WTC11 (cell line): ENCODE data around the gene NECAB2. TPM values are rescaled to one million over a fixed set of nuclear protein-coding genes. Genes with fewer than 3 reads are reported as not detected.

Experiments
- ATAC-seq: fragments of 200-7000 bp; cut with Tn5 transposase; 2 replicates; pipeline ENCODE4 v1.10.0; 2021; ENCODE audit warnings: mild to moderate bottlenecking, moderate library complexity
- CTCF ChIA-PET: fragments of 300-600 bp; sonication (Branson Sonifier 250); formaldehyde crosslinking; loops from one replicate; lab custom pipeline; 2021; ENCODE audit warnings: antibody characterized with exemption; lab: Charles Lee
- POLR2A ChIA-PET: fragments of 350-600 bp; sonication (Branson Sonifier 250); formaldehyde crosslinking; loops from one replicate; lab custom pipeline; 2021; ENCODE audit warnings: antibody characterized with exemption; lab: Charles Lee
- DNase-seq: peaks from one replicate; pipeline ENCODE4 v3.0.0; 2021; ENCODE audit warnings: low spot score
- H3K27ac Mint-ChIP-seq: 2 replicates; pipeline ENCODE4 v1.8.0; 2021; ENCODE audit warnings: mixed read lengths
- H3K27me3 Mint-ChIP-seq: 2 replicates; pipeline ENCODE4 v1.8.0; 2021; ENCODE audit warnings: low read depth, mild to moderate bottlenecking, moderate library complexity, mixed read lengths
- H3K36me3 Mint-ChIP-seq: 2 replicates; pipeline ENCODE4 v1.8.0; 2021; ENCODE audit warnings: mixed read lengths
- H3K4me1 Mint-ChIP-seq: 2 replicates; pipeline ENCODE4 v1.8.0; 2022; ENCODE audit warnings: mixed read lengths
- H3K4me3 Mint-ChIP-seq: 2 replicates; pipeline ENCODE4 v1.8.0; 2021; ENCODE audit warnings: mild to moderate bottlenecking, moderate library complexity, mixed read lengths
- H3K9me3 Mint-ChIP-seq: 2 replicates; pipeline ENCODE4 v1.8.0; 2021; ENCODE audit warnings: mixed read lengths
- ELF4 ChIP-seq: sonication (generic); formaldehyde crosslinking; IDR thresholded peaks from 2 replicates; pipeline ENCODE4 v1.8.1; 2022; ENCODE audit warnings: low read depth, mild to moderate bottlenecking, moderate library complexity, missing genetic modification reagents
- JUN ChIP-seq: sonication (generic); formaldehyde crosslinking; IDR thresholded peaks from 2 replicates; pipeline ENCODE4 v1.8.0; 2023; ENCODE audit warnings: mild to moderate bottlenecking, missing genetic modification reagents
- MYBL2 ChIP-seq: sonication (generic); formaldehyde crosslinking; IDR thresholded peaks from 2 replicates; pipeline ENCODE4 v1.8.1; 2023; ENCODE audit warnings: mild to moderate bottlenecking, moderate library complexity, missing genetic modification reagents
- OVOL2 ChIP-seq: fragments of 250-450 bp; sonication (Bioruptor Pico); IDR thresholded peaks from 2 replicates; pipeline ENCODE4 v1.9.0; 2021; ENCODE audit warnings: mild to moderate bottlenecking, borderline replicate concordance
- RELA ChIP-seq: sonication (generic); formaldehyde crosslinking; IDR thresholded peaks from 2 replicates; pipeline ENCODE4 v1.8.1; 2022; ENCODE audit warnings: missing genetic modification reagents, mild to moderate bottlenecking, borderline replicate concordance
- SMAD4 ChIP-seq: sonication (generic); formaldehyde crosslinking; IDR thresholded peaks from 2 replicates; pipeline ENCODE4 v1.8.0; 2022; ENCODE audit warnings: mild to moderate bottlenecking, missing genetic modification reagents
- TEAD1 ChIP-seq: sonication (generic); formaldehyde crosslinking; IDR thresholded peaks from 2 replicates; pipeline ENCODE4 v1.8.0; 2022; ENCODE audit warnings: mild to moderate bottlenecking, missing genetic modification reagents
- ZNF219 ChIP-seq: sonication (generic); formaldehyde crosslinking; IDR thresholded peaks from 2 replicates; pipeline ENCODE4 v1.8.0; 2023; ENCODE audit warnings: missing genetic modification reagents, mild to moderate bottlenecking, borderline replicate concordance
- ZNF263 ChIP-seq: sonication (generic); formaldehyde crosslinking; IDR thresholded peaks from 2 replicates; pipeline ENCODE4 v1.8.1; 2022; ENCODE audit warnings: low read depth, mild to moderate bottlenecking, moderate library complexity, missing genetic modification reagents
- ZNF423 ChIP-seq: fragments of 250-450 bp; sonication (Bioruptor Pico); IDR thresholded peaks from 2 replicates; pipeline ENCODE4 v2.1.2; 2022; ENCODE audit warnings: mild to moderate bottlenecking, moderate library complexity
- total RNA-seq: library from RNA; stranded (reverse); gene quantifications from 3 replicates; pipeline ENCODE4 v1.2.3, GENCODE V29; 2021
- TF ChIP-seq, protein P1 (sequence below): sonication (generic); formaldehyde crosslinking; IDR thresholded peaks from 2 replicates; pipeline ENCODE4 v1.8.0; 2023; ENCODE audit warnings: missing genetic modification reagents, mild to moderate bottlenecking, borderline replicate concordance
- TF ChIP-seq, protein P2 (sequence below): fragments of 250-450 bp; sonication (Bioruptor Pico); IDR thresholded peaks from 2 replicates; pipeline ENCODE4 v2.1.2; 2022; ENCODE audit warnings: mild to moderate bottlenecking, moderate library complexity
- TF ChIP-seq, protein P3 (sequence below): sonication (generic); formaldehyde crosslinking; IDR thresholded peaks from 2 replicates; pipeline ENCODE4 v1.8.1; 2023; ENCODE audit warnings: mild to moderate bottlenecking, missing genetic modification reagents, borderline replicate concordance
- TF ChIP-seq, protein P4 (sequence below): sonication (generic); formaldehyde crosslinking; IDR thresholded peaks from 2 replicates; pipeline ENCODE4 v1.8.0; 2022; ENCODE audit warnings: missing genetic modification reagents
- TF ChIP-seq, protein P5 (sequence below): sonication (generic); formaldehyde crosslinking; IDR thresholded peaks from 2 replicates; pipeline ENCODE4 v1.8.0; 2023; ENCODE audit warnings: mild to moderate bottlenecking, missing genetic modification reagents
- TF ChIP-seq, protein P6 (sequence below): fragments of 250-450 bp; sonication (Bioruptor Pico); IDR thresholded peaks from 2 replicates; pipeline ENCODE4 v1.9.0; 2021; ENCODE audit warnings: mild to moderate bottlenecking

The NECAB2 gene
- total RNA-seq, 1 experiment from 2014 or later, result 2.9 TPM

DNA sequence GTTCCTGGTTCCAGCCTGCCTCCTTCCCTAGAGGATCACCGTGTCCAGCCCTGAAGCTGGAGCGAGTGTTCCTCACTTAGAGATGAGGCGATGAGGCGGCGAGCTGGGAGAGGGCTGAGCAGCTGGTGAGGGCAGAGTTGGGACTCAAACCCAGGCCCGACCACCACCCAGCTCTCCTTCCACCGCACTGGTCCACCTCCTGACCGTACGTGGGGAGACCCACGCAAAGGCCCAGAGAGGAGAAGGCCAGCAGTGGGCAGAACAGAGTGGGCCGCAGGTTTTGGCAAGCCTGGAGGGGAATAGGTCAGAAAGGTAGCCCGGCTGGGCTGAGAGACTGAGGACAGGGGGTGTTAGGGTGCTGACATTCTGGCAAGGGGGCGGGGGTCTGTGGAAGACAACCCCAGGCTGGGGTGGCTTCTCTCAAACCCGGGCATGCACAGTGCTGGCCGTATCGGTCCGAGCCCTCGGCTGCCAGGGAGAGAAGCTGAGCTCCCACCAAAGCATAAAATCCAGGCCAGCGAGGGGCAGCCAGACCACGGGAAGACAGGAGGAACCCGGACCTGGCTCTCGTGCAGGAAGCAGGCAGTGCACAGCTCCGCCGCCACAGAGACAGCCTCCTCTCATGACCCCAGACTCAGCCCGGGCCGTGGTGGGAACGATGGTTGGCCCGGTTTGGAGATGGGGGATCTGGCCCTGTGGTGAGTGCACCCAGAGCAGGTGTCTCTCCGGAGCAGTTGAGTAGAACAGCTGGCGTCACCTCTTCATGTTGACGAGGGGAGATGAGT is 44.3 kb upstream of the NECAB2 start:
- H3K4me1 Mint-ChIP-seq, result peaks cover 26% of the 10 kb centered on the region
- CTCF ChIA-PET, result interaction anchor here (0.5 to 1.8 kb wide), 6 partner anchors 18 to 371 kb away, joined by 4 read pairs; partner anchors contain the start of gene MLYCD
- ATAC-seq (no peak), DNase-seq (no peak)
- peaks cover 2% of the 10 kb centered on the region; the same call in 1 of the 2 replicates for H3K27me3 Mint-ChIP-seq
- H3K9me3 Mint-ChIP-seq, result peaks cover 18% of the 10 kb centered on the region
- no peak overlapping the region for H3K4me3 Mint-ChIP-seq
- POLR2A ChIA-PET, result no interaction called here
- no peak overlapping the region; the same call in 1 of the 2 replicates for H3K27ac Mint-ChIP-seq
- H3K36me3 Mint-ChIP-seq, result peaks cover 26% of the 10 kb centered on the region
- TF ChIP-seq JUN (CRISPR knock-in tag) (no peak), RELA (CRISPR knock-in tag) (no peak), SMAD4 (no peak), OVOL2 (CRISPR knock-in tag) (no peak), ZNF263 (CRISPR knock-in tag) (no peak), ZNF423 (CRISPR knock-in tag) (no peak), TEAD1 (CRISPR knock-in tag) (no peak), ELF4 (CRISPR knock-in tag) (no peak), ZNF219 (CRISPR knock-in tag) (no peak), MYBL2 (CRISPR knock-in tag) (no peak)
- TF ChIP-seq, protein P1, sequence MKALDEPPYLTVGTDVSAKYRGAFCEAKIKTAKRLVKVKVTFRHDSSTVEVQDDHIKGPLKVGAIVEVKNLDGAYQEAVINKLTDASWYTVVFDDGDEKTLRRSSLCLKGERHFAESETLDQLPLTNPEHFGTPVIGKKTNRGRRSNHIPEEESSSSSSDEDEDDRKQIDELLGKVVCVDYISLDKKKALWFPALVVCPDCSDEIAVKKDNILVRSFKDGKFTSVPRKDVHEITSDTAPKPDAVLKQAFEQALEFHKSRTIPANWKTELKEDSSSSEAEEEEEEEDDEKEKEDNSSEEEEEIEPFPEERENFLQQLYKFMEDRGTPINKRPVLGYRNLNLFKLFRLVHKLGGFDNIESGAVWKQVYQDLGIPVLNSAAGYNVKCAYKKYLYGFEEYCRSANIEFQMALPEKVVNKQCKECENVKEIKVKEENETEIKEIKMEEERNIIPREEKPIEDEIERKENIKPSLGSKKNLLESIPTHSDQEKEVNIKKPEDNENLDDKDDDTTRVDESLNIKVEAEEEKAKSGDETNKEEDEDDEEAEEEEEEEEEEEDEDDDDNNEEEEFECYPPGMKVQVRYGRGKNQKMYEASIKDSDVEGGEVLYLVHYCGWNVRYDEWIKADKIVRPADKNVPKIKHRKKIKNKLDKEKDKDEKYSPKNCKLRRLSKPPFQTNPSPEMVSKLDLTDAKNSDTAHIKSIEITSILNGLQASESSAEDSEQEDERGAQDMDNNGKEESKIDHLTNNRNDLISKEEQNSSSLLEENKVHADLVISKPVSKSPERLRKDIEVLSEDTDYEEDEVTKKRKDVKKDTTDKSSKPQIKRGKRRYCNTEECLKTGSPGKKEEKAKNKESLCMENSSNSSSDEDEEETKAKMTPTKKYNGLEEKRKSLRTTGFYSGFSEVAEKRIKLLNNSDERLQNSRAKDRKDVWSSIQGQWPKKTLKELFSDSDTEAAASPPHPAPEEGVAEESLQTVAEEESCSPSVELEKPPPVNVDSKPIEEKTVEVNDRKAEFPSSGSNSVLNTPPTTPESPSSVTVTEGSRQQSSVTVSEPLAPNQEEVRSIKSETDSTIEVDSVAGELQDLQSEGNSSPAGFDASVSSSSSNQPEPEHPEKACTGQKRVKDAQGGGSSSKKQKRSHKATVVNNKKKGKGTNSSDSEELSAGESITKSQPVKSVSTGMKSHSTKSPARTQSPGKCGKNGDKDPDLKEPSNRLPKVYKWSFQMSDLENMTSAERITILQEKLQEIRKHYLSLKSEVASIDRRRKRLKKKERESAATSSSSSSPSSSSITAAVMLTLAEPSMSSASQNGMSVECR (CRISPR knock-in tag), result no peak
- TF ChIP-seq, protein P2, sequence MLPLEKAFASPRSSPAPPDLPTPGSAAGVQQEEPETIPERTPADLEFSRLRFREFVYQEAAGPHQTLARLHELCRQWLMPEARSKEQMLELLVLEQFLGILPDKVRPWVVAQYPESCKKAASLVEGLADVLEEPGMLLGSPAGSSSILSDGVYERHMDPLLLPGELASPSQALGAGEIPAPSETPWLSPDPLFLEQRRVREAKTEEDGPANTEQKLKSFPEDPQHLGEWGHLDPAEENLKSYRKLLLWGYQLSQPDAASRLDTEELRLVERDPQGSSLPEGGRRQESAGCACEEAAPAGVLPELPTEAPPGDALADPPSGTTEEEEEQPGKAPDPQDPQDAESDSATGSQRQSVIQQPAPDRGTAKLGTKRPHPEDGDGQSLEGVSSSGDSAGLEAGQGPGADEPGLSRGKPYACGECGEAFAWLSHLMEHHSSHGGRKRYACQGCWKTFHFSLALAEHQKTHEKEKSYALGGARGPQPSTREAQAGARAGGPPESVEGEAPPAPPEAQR (CRISPR knock-in tag), result no peak
- TF ChIP-seq, protein P3, sequence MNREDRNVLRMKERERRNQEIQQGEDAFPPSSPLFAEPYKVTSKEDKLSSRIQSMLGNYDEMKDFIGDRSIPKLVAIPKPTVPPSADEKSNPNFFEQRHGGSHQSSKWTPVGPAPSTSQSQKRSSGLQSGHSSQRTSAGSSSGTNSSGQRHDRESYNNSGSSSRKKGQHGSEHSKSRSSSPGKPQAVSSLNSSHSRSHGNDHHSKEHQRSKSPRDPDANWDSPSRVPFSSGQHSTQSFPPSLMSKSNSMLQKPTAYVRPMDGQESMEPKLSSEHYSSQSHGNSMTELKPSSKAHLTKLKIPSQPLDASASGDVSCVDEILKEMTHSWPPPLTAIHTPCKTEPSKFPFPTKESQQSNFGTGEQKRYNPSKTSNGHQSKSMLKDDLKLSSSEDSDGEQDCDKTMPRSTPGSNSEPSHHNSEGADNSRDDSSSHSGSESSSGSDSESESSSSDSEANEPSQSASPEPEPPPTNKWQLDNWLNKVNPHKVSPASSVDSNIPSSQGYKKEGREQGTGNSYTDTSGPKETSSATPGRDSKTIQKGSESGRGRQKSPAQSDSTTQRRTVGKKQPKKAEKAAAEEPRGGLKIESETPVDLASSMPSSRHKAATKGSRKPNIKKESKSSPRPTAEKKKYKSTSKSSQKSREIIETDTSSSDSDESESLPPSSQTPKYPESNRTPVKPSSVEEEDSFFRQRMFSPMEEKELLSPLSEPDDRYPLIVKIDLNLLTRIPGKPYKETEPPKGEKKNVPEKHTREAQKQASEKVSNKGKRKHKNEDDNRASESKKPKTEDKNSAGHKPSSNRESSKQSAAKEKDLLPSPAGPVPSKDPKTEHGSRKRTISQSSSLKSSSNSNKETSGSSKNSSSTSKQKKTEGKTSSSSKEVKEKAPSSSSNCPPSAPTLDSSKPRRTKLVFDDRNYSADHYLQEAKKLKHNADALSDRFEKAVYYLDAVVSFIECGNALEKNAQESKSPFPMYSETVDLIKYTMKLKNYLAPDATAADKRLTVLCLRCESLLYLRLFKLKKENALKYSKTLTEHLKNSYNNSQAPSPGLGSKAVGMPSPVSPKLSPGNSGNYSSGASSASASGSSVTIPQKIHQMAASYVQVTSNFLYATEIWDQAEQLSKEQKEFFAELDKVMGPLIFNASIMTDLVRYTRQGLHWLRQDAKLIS (CRISPR knock-in tag), result no peak
- TF ChIP-seq, protein P4, sequence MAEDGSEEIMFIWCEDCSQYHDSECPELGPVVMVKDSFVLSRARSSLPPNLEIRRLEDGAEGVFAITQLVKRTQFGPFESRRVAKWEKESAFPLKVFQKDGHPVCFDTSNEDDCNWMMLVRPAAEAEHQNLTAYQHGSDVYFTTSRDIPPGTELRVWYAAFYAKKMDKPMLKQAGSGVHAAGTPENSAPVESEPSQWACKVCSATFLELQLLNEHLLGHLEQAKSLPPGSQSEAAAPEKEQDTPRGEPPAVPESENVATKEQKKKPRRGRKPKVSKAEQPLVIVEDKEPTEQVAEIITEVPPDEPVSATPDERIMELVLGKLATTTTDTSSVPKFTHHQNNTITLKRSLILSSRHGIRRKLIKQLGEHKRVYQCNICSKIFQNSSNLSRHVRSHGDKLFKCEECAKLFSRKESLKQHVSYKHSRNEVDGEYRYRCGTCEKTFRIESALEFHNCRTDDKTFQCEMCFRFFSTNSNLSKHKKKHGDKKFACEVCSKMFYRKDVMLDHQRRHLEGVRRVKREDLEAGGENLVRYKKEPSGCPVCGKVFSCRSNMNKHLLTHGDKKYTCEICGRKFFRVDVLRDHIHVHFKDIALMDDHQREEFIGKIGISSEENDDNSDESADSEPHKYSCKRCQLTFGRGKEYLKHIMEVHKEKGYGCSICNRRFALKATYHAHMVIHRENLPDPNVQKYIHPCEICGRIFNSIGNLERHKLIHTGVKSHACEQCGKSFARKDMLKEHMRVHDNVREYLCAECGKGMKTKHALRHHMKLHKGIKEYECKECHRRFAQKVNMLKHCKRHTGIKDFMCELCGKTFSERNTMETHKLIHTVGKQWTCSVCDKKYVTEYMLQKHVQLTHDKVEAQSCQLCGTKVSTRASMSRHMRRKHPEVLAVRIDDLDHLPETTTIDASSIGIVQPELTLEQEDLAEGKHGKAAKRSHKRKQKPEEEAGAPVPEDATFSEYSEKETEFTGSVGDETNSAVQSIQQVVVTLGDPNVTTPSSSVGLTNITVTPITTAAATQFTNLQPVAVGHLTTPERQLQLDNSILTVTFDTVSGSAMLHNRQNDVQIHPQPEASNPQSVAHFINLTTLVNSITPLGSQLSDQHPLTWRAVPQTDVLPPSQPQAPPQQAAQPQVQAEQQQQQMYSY (CRISPR knock-in tag), result no peak
- TF ChIP-seq, protein P5, sequence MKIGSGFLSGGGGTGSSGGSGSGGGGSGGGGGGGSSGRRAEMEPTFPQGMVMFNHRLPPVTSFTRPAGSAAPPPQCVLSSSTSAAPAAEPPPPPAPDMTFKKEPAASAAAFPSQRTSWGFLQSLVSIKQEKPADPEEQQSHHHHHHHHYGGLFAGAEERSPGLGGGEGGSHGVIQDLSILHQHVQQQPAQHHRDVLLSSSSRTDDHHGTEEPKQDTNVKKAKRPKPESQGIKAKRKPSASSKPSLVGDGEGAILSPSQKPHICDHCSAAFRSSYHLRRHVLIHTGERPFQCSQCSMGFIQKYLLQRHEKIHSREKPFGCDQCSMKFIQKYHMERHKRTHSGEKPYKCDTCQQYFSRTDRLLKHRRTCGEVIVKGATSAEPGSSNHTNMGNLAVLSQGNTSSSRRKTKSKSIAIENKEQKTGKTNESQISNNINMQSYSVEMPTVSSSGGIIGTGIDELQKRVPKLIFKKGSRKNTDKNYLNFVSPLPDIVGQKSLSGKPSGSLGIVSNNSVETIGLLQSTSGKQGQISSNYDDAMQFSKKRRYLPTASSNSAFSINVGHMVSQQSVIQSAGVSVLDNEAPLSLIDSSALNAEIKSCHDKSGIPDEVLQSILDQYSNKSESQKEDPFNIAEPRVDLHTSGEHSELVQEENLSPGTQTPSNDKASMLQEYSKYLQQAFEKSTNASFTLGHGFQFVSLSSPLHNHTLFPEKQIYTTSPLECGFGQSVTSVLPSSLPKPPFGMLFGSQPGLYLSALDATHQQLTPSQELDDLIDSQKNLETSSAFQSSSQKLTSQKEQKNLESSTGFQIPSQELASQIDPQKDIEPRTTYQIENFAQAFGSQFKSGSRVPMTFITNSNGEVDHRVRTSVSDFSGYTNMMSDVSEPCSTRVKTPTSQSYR, result no peak
- TF ChIP-seq, protein P6, sequence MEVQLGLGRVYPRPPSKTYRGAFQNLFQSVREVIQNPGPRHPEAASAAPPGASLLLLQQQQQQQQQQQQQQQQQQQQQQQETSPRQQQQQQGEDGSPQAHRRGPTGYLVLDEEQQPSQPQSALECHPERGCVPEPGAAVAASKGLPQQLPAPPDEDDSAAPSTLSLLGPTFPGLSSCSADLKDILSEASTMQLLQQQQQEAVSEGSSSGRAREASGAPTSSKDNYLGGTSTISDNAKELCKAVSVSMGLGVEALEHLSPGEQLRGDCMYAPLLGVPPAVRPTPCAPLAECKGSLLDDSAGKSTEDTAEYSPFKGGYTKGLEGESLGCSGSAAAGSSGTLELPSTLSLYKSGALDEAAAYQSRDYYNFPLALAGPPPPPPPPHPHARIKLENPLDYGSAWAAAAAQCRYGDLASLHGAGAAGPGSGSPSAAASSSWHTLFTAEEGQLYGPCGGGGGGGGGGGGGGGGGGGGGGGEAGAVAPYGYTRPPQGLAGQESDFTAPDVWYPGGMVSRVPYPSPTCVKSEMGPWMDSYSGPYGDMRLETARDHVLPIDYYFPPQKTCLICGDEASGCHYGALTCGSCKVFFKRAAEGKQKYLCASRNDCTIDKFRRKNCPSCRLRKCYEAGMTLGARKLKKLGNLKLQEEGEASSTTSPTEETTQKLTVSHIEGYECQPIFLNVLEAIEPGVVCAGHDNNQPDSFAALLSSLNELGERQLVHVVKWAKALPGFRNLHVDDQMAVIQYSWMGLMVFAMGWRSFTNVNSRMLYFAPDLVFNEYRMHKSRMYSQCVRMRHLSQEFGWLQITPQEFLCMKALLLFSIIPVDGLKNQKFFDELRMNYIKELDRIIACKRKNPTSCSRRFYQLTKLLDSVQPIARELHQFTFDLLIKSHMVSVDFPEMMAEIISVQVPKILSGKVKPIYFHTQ, result no peak
